Measurements from ENCODE around the gene ATXN10.

ATXN10 gene

GRCh38 chr22:45768490-45768889, 96.9 kb downstream of the ATXN10 start:
- no peak for DNase-seq

- DNase-seq = no peak
Observed at GRCh38 chr22:45769569-45770210, 98.1 kb downstream of the ATXN10 start.

GRCh38 chr22:45770506-45770905, 98.9 kb downstream of the ATXN10 start:
- DNase-seq = no peak

GRCh38 chr22:45771057-45771456, 99.4 kb downstream of the ATXN10 start:
- no peak for DNase-seq

- DNase-seq = no peak
Observed at GRCh38 chr22:45771711-45772110, 100.1 kb downstream of the ATXN10 start.

- no peak for DNase-seq
Observed at GRCh38 chr22:45772743-45773142, 101.1 kb downstream of the ATXN10 start.

GRCh38 chr22:45774001-45774670, 102.5 kb downstream of the ATXN10 start:
- DNase-seq = no peak

- DNase-seq = no peak
Observed at GRCh38 chr22:45775062-45775461, 103.4 kb downstream of the ATXN10 start.

- no peak for DNase-seq
Observed at GRCh38 chr22:45775569-45776312, 104.1 kb downstream of the ATXN10 start.

GRCh38 chr22:45776313-45776585, 104.6 kb downstream of the ATXN10 start:
- DNase-seq = no peak

- no peak for DNase-seq
Observed at GRCh38 chr22:45777046-45777851, 105.6 kb downstream of the ATXN10 start.

GRCh38 chr22:45777852-45778375, 106.3 kb downstream of the ATXN10 start:
- DNase-seq = no peak

GRCh38 chr22:45781459-45781858, 109.8 kb downstream of the ATXN10 start:
- no peak for DNase-seq

GRCh38 chr22:45781966-45782365, 110.3 kb downstream of the ATXN10 start:
- no peak for DNase-seq

- DNase-seq = no peak
Observed at GRCh38 chr22:45783021-45783420, 111.4 kb downstream of the ATXN10 start.

GRCh38 chr22:45783690-45784089, 112.1 kb downstream of the ATXN10 start:
- DNase-seq = no peak

- no peak for DNase-seq
Observed at GRCh38 chr22:45784357-45785277, 113.0 kb downstream of the ATXN10 start.

- DNase-seq = no peak
Observed at GRCh38 chr22:45785458-45785857, 113.8 kb downstream of the ATXN10 start.

GRCh38 chr22:45786726-45787125, 115.1 kb downstream of the ATXN10 start:
- DNase-seq = no peak

GRCh38 chr22:45787759-45788158, 116.1 kb downstream of the ATXN10 start:
- no peak for DNase-seq

- no peak for DNase-seq
Observed at GRCh38 chr22:45788522-45788921, 116.9 kb downstream of the ATXN10 start.

- DNase-seq = no peak
Observed at GRCh38 chr22:45790401-45790800, 118.8 kb downstream of the ATXN10 start.
